Neuronal stem cell (in vitro differentiated cells): ENCODE data around the gene SRXN1.
A peak's percentile ranks its signal among the peaks of the same experiment; 100 is the strongest.

Source experiments
- DNase-seq: peaks from one replicate; pipeline ENCODE4 v3.0.0-alpha.2; 2013; ENCODE audit warnings: low spot score
- H2AFZ ChIP-seq: one replicate; pipeline ENCODE4 v1.6.1; 2013; ENCODE audit warnings: mild to moderate bottlenecking, low read length, inconsistent platforms
- H2AK5ac ChIP-seq: 2 replicates; pipeline ENCODE4 v1.6.1; 2013; ENCODE audit warnings: low read depth, mild to moderate bottlenecking, inconsistent platforms, low read length, moderate library complexity, mixed read lengths
- H2BK120ac ChIP-seq: 2 replicates; pipeline ENCODE4 v1.6.1; 2013; ENCODE audit warnings: low read depth, mild to moderate bottlenecking, inconsistent platforms, low read length, moderate library complexity, mixed read lengths
- H2BK12ac ChIP-seq: one replicate; pipeline ENCODE4 v1.6.1; 2013; ENCODE audit warnings: low read length, inconsistent platforms
- H2BK15ac ChIP-seq: 2 replicates; pipeline ENCODE4 v1.6.1; 2013; ENCODE audit warnings: mild to moderate bottlenecking, low read length, inconsistent platforms, mixed read lengths
- H2BK5ac ChIP-seq: one replicate; pipeline ENCODE4 v1.6.1; 2013; ENCODE audit warnings: inconsistent platforms, mild to moderate bottlenecking, low read length, moderate library complexity
- H3K14ac ChIP-seq: one replicate; pipeline ENCODE4 v1.6.1; 2013; ENCODE audit warnings: low read length, inconsistent platforms
- H3K18ac ChIP-seq: 2 replicates; pipeline ENCODE4 v1.6.1; 2013; ENCODE audit warnings: low read length, inconsistent platforms
- H3K23ac ChIP-seq: 2 replicates; pipeline ENCODE4 v1.6.1; 2013; ENCODE audit warnings: low read depth, mild to moderate bottlenecking, mixed read lengths, low read length, inconsistent platforms; ENCODE audit not compliant: poor library complexity
- H3K27ac ChIP-seq: replicated peaks from 3 replicates; pipeline ENCODE4 v1.5.1; 2013; ENCODE audit warnings: low read length, inconsistent platforms
- H3K27me3 ChIP-seq, 3 experiments: 2 replicates each; pipeline ENCODE4 v1.6.1; 2013; ENCODE audit warnings: low read length in 3 of 3, mild to moderate bottlenecking in 2 of 3, inconsistent platforms in 1 of 3, low read depth in 1 of 3, mixed read lengths in 1 of 3, moderate library complexity in 1 of 3; ENCODE audit not compliant: control insufficient read depth in 3 of 3, insufficient read depth in 3 of 3
- H3K36me3 ChIP-seq, 2 donors: replicated peaks in 1 of 2; 2 replicates each; pipeline ENCODE4 v1.6.1; 2013; ENCODE audit warnings: low read length in 2 of 2; ENCODE audit not compliant: control insufficient read depth in 2 of 2, insufficient read depth in 2 of 2
- H3K4ac ChIP-seq: 2 replicates; pipeline ENCODE4 v1.6.1; 2013; ENCODE audit warnings: inconsistent platforms, mild to moderate bottlenecking, low read length, moderate library complexity
- H3K4me1 ChIP-seq, 2 donors: 1 replicate in 1 of 2; 2 replicates in 1 of 2; pipeline ENCODE4 v1.6.1; 2013; ENCODE audit warnings: low read length in 2 of 2, low read depth in 1 of 2; ENCODE audit not compliant: control insufficient read depth in 2 of 2, insufficient read depth in 1 of 2
- H3K4me2 ChIP-seq: one replicate; pipeline ENCODE4 v1.6.1; 2013; ENCODE audit warnings: mild to moderate bottlenecking, low read length, inconsistent platforms; ENCODE audit not compliant: insufficient read depth, poor library complexity, severe bottlenecking
- H3K4me3 ChIP-seq, 2 donors: 2 replicates each; pipeline ENCODE4 v1.5.1; 2013; ENCODE audit warnings: low read length in 2 of 2, mild to moderate bottlenecking in 2 of 2, inconsistent platforms in 1 of 2, moderate library complexity in 1 of 2
- H3K79me1 ChIP-seq: one replicate; pipeline ENCODE4 v1.6.1; 2013; ENCODE audit warnings: low read depth, mild to moderate bottlenecking, inconsistent platforms, low read length, moderate library complexity
- H3K9ac ChIP-seq: one replicate; pipeline ENCODE4 v1.6.1; 2013; ENCODE audit warnings: mild to moderate bottlenecking, low read depth, low read length, inconsistent platforms; ENCODE audit not compliant: poor library complexity
- H3K9me3 ChIP-seq, 2 donors: replicated peaks in 1 of 2; 2 replicates each; pipeline versions ENCODE3 to v1.6.1; 2013; ENCODE audit warnings: low read length in 2 of 2, mild to moderate bottlenecking in 2 of 2, inconsistent platforms in 1 of 2, low read depth in 1 of 2, mixed read lengths in 1 of 2, moderate library complexity in 1 of 2; ENCODE audit not compliant: control insufficient read depth in 2 of 2, insufficient read depth in 1 of 2
- H4K8ac ChIP-seq: one replicate; pipeline ENCODE4 v1.6.1; 2013; ENCODE audit warnings: low read depth, mild to moderate bottlenecking, inconsistent platforms, low read length, moderate library complexity
- H4K91ac ChIP-seq: one replicate; pipeline ENCODE4 v1.6.1; 2013; ENCODE audit warnings: low read length, low read depth, mild to moderate bottlenecking, inconsistent platforms; ENCODE audit not compliant: poor library complexity
- WGBS, 2 donors: extraction: QIAGEN DNeasy Blood & Tissue Kit; methylation state at CpG; one replicate each; pipeline ENCODE4 v1.1.7; 2013; ENCODE audit warnings: missing lambda C conversion rate in 2 of 2, mixed read lengths in 1 of 2; ENCODE audit not compliant: insufficient read length in 2 of 2, insufficient replicate concordance in 1 of 2; ENCODE audit errors: extremely low coverage in 2 of 2; 5-methylcytosine and 5-hydroxymethylcytosine counted together

Gene SRXN1

GRCh38 chr20:652615-653109 is 338 bp downstream of the SRXN1 start:
- Histone ChIP-seq H4K91ac (no peak overlapping the region), H2BK12ac (peak overlapping the region; percentile 61), H2BK5ac (no peak overlapping the region), H3K4ac (no peak overlapping the region), H3K79me1 (no peaks in the 10 kb centered on the region), H3K27ac (no peak overlapping the region), H2BK15ac (peak overlapping the region; percentile 56), H3K4me1 (peaks cover 7 to 14% of the 10 kb centered on the region in 2 donors), H3K4me3 (peak overlapping the region; percentile 74 to 97), H3K18ac (peak overlapping the region; percentile 99), H3K14ac (peak overlapping the region; percentile 95), H3K9me3 (no peaks in the 10 kb centered on the region), H2AK5ac (peak overlapping the region; percentile 0), H3K36me3 (peaks cover 5 to 24% of the 10 kb centered on the region in 2 donors), H3K27me3 (peaks cover 3 to 37% (median 7%) of the 10 kb centered on the region in 3 experiments), H3K9ac (peak overlapping the region; percentile 98), H2AFZ (peak overlapping the region; percentile 94), H2BK120ac (no peak overlapping the region), H3K23ac (peak overlapping the region; percentile 82), H3K4me2 (peak overlapping the region; percentile 85), H4K8ac (no peak overlapping the region)
- DNase-seq, result no peak
- no CpG with 5 or more reads among the region's 36 CpGs for WGBS, 2 donors

DNA sequence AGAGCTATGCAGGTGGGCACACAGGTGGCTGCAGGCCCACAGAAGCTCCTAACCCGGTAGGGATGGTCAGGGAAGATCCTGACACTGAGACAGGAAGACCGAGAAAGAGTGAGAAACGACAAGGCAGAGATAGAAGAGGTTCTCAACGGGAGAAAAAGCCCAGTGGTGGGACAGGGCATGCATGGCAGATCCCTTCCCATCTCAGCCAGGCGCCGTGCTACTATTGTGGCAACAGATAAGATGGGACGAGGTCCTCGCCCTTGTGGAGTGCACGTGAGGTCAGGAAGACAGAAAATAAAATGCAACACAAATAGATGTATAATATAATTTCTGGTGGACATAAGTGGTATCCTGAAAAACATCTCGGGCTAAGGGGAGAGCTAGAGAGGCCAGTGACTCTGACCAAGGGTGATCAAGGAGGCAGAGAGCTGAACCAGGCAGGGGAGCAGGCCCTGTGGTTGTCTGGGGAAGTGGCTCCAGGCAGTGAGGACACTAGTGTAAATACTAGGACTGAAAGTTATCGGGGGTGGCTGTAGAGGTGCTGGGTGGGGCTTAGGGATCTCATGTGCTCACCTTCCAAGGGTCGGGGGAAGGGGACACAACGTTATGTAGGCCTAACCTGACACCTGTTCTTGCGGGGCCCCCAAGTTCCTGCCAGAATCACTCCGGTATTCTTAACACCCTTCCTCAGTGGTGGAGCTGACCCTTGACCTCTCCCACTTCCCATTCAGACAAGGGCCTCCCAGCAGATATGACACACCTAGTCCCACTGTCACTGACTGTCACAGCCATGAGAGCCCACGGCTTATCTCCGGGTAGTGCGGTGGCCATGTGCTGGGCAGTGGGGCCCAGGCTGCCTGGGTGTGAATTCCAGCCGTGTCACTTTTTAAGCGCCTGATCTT is 1.0 kb downstream of the SRXN1 start:
- WGBS, 2 donors, result no CpG with 5 or more reads among the region's 20 CpGs
- Histone ChIP-seq H3K4me2 (peak overlapping the region; percentile 85), H2BK5ac (no peak overlapping the region), H3K14ac (no peak overlapping the region), H2AFZ (peak overlapping the region; percentile 94), H3K27ac (no peak overlapping the region), H3K4ac (no peak overlapping the region), H4K91ac (no peak overlapping the region), H3K18ac (peak overlapping the region; percentile 9), H2BK15ac (no peak overlapping the region), H3K9ac (no peak overlapping the region), H3K27me3 (peaks cover 3 to 32% (median 7%) of the 10 kb centered on the region in 3 experiments), H3K23ac (no peak overlapping the region), H3K79me1 (no peaks in the 10 kb centered on the region), H3K4me3 (peak overlapping the region; percentile 38 to 74), H2BK12ac (no peak overlapping the region), H4K8ac (no peak overlapping the region), H3K4me1 (peaks cover 7 to 14% of the 10 kb centered on the region in 2 donors), H3K9me3 (peaks cover 0 to 2% of the 10 kb centered on the region in 2 donors), H3K36me3 (peaks cover 9 to 31% of the 10 kb centered on the region in 2 donors), H2BK120ac (no peak overlapping the region), H2AK5ac (no peak overlapping the region)
- no peak for DNase-seq

DNA sequence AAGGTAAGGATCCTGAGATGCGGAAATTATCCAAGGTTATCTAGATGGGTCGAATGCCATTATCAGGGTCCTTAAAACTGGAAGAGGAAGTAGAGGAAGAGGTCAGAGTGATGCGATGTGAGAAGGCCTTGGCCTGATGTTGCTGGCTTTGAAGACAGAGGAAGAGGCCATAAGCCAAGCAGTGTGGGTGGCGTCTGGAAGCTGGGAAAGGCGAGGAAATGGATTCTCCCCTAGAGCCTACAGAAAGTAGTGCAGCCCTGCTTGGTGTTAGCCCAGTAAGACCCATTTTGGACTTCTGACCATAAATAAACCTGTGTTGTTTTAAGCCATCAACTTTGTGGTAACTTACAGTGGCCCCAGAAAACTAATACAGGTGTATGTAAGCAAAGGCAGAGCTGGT is 2.0 kb downstream of the SRXN1 start:
- H2BK12ac ChIP-seq, result no peak overlapping the region
- H3K27ac ChIP-seq, result no peak overlapping the region
- H3K9ac ChIP-seq, result no peak overlapping the region
- H3K4ac ChIP-seq, result no peak overlapping the region
- DNase-seq, result no peak
- no peaks in the 10 kb centered on the region for H3K79me1 ChIP-seq
- H2AFZ ChIP-seq, result no peak overlapping the region
- H3K4me3 ChIP-seq, result no peak overlapping the region
- H4K8ac ChIP-seq, result no peak overlapping the region
- no peak overlapping the region for H3K18ac ChIP-seq
- H2BK15ac ChIP-seq, result no peak overlapping the region
- WGBS, 2 donors, result no CpG with 5 or more reads among the region's 5 CpGs
- no peak overlapping the region for H2BK5ac ChIP-seq
- no peak overlapping the region for H4K91ac ChIP-seq
- H3K23ac ChIP-seq, result no peak overlapping the region
- peaks cover 0 to 2% of the 10 kb centered on the region in 2 donors for H3K9me3 ChIP-seq
- no peak overlapping the region for H2BK120ac ChIP-seq
- H3K27me3 ChIP-seq, result peaks cover 3 to 22% (median 7%) of the 10 kb centered on the region in 3 experiments
- H3K4me2 ChIP-seq, result no peak overlapping the region
- no peak overlapping the region for H3K14ac ChIP-seq
- H2AK5ac ChIP-seq, result no peak overlapping the region
- H3K4me1 ChIP-seq, result peaks cover 7 to 14% of the 10 kb centered on the region in 2 donors
- peaks cover 9 to 34% of the 10 kb centered on the region in 2 donors for H3K36me3 ChIP-seq

- no peak overlapping the region for H2BK15ac ChIP-seq
- no peak for DNase-seq
- peaks cover 9 to 34% of the 10 kb centered on the region in 2 donors for H3K36me3 ChIP-seq
- H3K79me1 ChIP-seq, result no peaks in the 10 kb centered on the region
- H3K4me2 ChIP-seq, result no peak overlapping the region
- H3K9me3 ChIP-seq, result peaks cover 0 to 2% of the 10 kb centered on the region in 2 donors
- H3K23ac ChIP-seq, result no peak overlapping the region
- H2BK5ac ChIP-seq, result no peak overlapping the region
- H2AFZ ChIP-seq, result no peak overlapping the region
- no peak overlapping the region for H3K14ac ChIP-seq
- H3K4ac ChIP-seq, result no peak overlapping the region
- H4K91ac ChIP-seq, result no peak overlapping the region
- H3K27me3 ChIP-seq, result peaks cover 3 to 15% (median 7%) of the 10 kb centered on the region in 3 experiments
- H2BK120ac ChIP-seq, result no peak overlapping the region
- H2BK12ac ChIP-seq, result no peak overlapping the region
- H2AK5ac ChIP-seq, result no peak overlapping the region
- no CpG with 5 or more reads among the region's 5 CpGs for WGBS, 2 donors
- H3K9ac ChIP-seq, result peak overlapping the region; percentile 53
- peaks cover 7 to 14% of the 10 kb centered on the region in 2 donors for H3K4me1 ChIP-seq
- no peak overlapping the region for H4K8ac ChIP-seq
- no peak overlapping the region for H3K4me3 ChIP-seq
- no peak overlapping the region for H3K27ac ChIP-seq
- H3K18ac ChIP-seq, result no peak overlapping the region
Measured at GRCh38 chr20:650281-650680, 2.7 kb downstream of the SRXN1 start.
